Astrocyte (in vitro differentiated cells and primary cell): ENCODE measurements around the gene PLCL2.

Experiments
- EZH2 ChIP-seq: IDR thresholded peaks from 2 replicates; pipeline ENCODE4 v1.6.1; 2012; ENCODE audit warnings: mild to moderate bottlenecking, low read length, inconsistent platforms; ENCODE audit not compliant: insufficient read depth
- TF ChIP-seq, protein P1 (sequence below): IDR thresholded peaks from 2 replicates; pipeline ENCODE4 v1.5.1; 2011; ENCODE audit warnings: low read depth, mild to moderate bottlenecking, inconsistent platforms, low read length, moderate library complexity; ENCODE audit not compliant: insufficient read depth

DNA sequence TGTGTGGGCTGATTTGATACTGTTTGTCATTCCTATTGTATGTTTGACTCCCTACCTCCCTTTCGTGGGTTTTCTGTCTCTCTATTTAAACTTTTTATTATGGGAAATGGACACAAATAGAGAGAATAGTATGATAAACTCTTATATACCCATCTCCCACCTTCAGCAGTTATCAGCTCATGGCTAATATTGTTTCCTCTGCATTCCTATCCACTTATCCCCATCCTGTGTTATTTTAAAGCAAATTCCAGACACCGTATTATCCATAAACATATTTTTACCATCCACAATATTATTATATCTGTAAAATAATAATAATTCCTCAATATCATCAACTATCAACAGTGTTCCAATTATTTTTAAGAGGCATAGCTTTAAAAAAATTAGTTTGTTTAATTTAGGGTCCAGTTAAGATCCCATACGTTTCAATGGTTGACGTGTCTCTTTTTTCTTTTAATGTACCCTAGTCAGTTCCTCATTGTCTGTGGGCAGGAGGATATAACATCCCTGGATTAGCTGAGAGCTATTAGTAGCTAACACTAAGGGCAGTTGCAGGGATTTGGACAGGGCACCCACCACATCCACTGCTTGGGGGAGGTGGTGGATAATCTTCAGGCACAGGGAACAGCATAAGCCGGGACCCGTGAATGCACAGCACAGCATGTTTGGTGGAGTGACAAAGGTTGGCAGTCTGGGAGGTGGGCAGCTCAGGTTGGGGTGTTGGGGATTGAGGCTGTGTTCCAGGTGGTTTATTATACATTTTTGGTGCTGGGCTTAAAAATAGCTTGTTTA is 23.5 kb downstream of the PLCL2 start:
- TF ChIP-seq, protein P1, sequence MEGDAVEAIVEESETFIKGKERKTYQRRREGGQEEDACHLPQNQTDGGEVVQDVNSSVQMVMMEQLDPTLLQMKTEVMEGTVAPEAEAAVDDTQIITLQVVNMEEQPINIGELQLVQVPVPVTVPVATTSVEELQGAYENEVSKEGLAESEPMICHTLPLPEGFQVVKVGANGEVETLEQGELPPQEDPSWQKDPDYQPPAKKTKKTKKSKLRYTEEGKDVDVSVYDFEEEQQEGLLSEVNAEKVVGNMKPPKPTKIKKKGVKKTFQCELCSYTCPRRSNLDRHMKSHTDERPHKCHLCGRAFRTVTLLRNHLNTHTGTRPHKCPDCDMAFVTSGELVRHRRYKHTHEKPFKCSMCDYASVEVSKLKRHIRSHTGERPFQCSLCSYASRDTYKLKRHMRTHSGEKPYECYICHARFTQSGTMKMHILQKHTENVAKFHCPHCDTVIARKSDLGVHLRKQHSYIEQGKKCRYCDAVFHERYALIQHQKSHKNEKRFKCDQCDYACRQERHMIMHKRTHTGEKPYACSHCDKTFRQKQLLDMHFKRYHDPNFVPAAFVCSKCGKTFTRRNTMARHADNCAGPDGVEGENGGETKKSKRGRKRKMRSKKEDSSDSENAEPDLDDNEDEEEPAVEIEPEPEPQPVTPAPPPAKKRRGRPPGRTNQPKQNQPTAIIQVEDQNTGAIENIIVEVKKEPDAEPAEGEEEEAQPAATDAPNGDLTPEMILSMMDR: no peak
- TF ChIP-seq EZH2: no peak
